Skeletal muscle tissue (tissue), 4 donors: ENCODE results near the gene USP35. TPM values are rescaled to one million over a fixed set of nuclear protein-coding genes. Genes with fewer than 3 reads are reported as not detected.
"Not testable (repeated sequence)": the region's sequence is repeated elsewhere in the genome, so short reads cannot be mapped to it uniquely, and the experiment has no call there.

Experiments
- H3K27ac ChIP-seq: one replicate; pipeline ENCODE4 v1.7.0; 2013; ENCODE audit warnings: mild to moderate bottlenecking, low read depth, low read length, inconsistent platforms
- H3K27me3 ChIP-seq, 3 donors: one replicate each; pipeline ENCODE4 v1.7.0; 2013; ENCODE audit warnings: low read length in 3 of 3; ENCODE audit not compliant: control insufficient read depth in 3 of 3, insufficient read depth in 3 of 3
- H3K36me3 ChIP-seq, 3 donors: one replicate each; pipeline ENCODE4 v1.7.0; 2013; ENCODE audit warnings: low read length in 3 of 3; ENCODE audit not compliant: control insufficient read depth in 3 of 3, insufficient read depth in 3 of 3
- H3K4me1 ChIP-seq, 3 donors: one replicate each; pipeline ENCODE4 v1.7.0; 2013; ENCODE audit warnings: low read length in 3 of 3, mild to moderate bottlenecking in 3 of 3; ENCODE audit not compliant: control insufficient read depth in 3 of 3, insufficient read depth in 3 of 3
- H3K4me3 ChIP-seq, 3 donors: one replicate each; pipeline ENCODE4 v1.7.0; 2013; ENCODE audit warnings: low read length in 3 of 3
- H3K9ac ChIP-seq, 3 donors: one replicate each; pipeline ENCODE4 v1.7.0; 2013; ENCODE audit warnings: low read length in 3 of 3, mild to moderate bottlenecking in 3 of 3, moderate library complexity in 2 of 3, low read depth in 1 of 3
- H3K9me3 ChIP-seq, 3 donors: one replicate each; pipeline ENCODE4 v1.7.0; 2013; ENCODE audit warnings: low read length in 3 of 3; ENCODE audit not compliant: control insufficient read depth in 3 of 3
- total RNA-seq: library from RNA; depleted of rRNA; stranded (reverse); fragments of >200 nt; gene quantifications from one replicate; pipeline ENCODE4 v1.2.3, GENCODE V29; 2014
- donor health status: Osteomylitis.

USP35 gene
- total RNA-seq, 1 donor from 2014 or later, result 4.7 TPM

DNA sequence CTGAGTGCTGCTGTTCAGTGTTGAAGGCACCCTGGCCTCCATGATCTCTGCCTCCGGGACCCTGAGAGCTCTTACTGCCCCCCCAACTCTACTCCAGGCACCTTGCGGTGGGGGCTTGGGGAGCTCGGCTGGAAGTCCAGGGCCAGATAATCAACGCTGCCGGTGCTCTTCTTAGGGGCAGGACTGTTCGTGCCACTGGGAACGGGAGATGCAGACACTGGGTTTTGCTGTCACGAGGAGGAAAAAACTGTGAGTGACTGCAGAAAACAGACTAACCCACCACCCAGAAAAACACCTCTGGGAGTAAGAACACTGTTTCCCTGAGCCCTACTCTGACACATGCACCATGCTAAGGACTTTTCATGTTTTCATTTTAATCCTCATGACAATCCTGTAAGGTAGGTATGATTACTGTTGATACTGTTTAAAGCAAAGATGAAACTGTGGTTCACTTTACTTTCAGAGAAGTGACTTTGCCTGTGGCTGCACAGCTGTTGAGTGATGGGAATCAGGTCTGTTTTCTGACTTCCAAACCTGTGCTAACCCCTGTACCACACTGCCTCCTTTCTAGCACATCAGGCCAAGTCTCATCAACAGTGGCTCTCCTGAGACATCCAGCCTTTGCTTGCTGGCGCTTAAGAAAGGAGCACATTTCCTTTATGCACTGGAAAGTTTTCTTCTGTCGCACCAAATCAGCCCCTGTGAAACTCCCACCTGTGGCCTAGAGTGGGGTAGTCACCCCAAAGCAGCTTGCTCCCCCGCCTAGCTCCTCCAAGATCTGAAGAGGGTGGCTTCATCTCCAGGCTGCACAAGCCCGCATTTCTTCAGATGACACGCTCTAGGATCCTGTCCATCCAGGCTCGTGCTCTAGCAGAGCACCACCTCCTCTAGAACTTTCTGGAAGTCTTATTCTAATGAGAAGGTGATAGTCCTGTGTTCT is 31.8 kb downstream of the USP35 start:
- H3K9ac ChIP-seq, result no peak overlapping the region
- no peaks in the 10 kb centered on the region for H3K27me3 ChIP-seq
- H3K9me3 ChIP-seq, result no peaks in the 10 kb centered on the region
- no peak overlapping the region for H3K4me3 ChIP-seq
- H3K27ac ChIP-seq, result no peak overlapping the region
- H3K4me1 ChIP-seq, result no peaks in the 10 kb centered on the region
- H3K36me3 ChIP-seq, result peaks cover 54 to 66% (median 57%) of the 10 kb centered on the region in 3 donors

DNA sequence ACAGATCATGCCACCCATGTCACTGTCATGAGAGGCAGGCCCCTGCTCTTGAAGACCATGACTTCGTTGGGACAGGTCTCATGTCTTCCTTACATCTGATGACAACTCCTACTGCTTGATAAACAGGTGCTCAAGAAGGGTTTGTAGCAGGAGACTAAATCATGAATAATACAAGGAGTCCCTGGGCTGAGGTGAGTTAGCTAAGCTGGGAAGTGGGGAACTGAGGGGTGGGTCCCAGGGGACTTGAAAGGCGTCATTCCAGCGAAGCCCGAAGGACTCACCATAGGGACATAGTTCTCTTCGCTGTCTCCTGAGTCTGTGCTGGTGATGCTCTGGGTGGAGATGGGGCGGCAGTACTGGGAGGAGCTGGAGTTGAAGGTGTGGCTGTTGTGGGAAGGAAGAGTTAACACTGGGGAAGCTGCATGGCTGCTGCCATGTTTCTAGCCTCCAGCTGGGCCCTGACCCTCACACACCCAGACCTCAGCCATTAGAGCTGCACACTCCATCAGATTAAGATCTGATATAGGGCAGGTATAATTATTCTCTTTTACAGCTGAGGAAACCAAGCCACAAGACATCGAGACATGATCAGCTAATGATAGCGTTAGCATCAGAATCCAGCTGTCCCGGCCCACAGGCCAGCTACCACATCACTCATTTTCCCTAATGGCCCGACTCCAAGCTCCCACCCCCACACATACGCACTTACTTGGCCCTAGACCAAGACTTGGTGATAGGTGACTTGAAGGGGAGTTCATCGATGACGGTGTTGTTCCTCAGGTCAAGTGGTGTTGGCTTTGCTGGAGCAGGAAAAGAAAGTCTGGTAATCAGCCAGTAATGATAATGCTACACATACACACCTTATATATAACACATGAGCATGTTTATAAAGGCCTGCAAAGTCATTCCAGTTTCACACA is 32.9 kb downstream of the USP35 start:
- Histone ChIP-seq H3K9me3 (no peaks in the 10 kb centered on the region), H3K4me3 (no peak overlapping the region), H3K27me3 (no peaks in the 10 kb centered on the region), H3K36me3 (peaks cover 47 to 68% (median 65%) of the 10 kb centered on the region in 3 donors), H3K27ac (no peak overlapping the region), H3K9ac (no peak overlapping the region), H3K4me1 (no peaks in the 10 kb centered on the region)

DNA sequence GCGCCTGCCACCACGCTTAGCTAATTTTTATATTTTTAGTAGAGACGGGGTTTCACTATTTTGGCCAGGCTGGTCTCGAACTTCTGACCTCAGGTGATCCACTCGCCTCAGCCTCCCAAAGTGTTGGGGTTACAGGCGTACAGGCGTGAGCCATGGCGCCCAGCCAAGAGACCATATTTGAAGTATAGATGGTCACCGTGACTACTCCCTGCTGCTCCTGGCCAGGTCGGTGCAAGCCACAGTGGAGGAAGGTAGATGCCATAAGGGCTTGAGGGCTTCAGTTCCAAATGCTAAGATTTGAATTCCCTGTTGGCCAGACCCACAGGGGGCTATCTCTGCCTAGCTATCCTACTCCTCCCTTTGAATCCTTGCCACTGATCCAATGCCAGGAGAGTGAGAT is 34.0 kb downstream of the USP35 start:
- H3K9ac ChIP-seq, H3K9me3 ChIP-seq, H3K27me3 ChIP-seq, H3K27ac ChIP-seq, H3K4me1 ChIP-seq, H3K4me3 ChIP-seq: not testable (repeated sequence)
- H3K36me3 ChIP-seq, result peaks cover 44 to 64% (median 64%) of the 10 kb centered on the region in 3 donors

DNA sequence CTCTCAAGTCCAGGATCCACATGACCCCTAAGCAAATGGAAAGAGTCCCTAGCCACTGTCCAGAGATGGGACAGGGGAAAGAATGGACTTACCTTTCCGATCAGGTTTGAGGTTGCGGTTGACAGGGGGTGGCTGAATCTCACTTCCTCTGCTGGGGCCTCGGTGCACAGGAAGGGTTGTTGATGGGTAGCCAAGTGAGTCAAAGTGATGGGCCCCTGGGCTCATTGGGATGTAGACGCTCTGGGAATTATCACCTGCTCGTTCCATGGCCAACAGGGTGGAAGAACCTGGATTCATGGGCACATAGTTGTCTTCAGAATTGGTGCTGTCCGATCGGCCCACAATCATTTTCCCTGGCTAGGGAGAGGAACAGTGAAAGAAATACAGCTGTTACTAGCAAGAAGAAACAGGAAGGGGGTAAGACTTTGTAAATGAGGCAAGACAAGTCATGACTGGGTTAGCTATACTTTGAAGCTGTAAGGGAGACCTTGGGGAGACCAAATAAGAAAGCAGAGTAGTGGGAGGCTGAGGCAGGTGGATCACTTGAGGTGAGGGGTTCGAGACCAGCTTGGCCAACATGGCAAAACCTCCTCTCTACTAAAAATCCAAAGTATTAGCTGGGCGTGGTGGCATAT is 34.7 kb downstream of the USP35 start:
- H3K9me3 ChIP-seq, result no peaks in the 10 kb centered on the region
- no peak overlapping the region for H3K27ac ChIP-seq
- peaks cover 39 to 63% (median 58%) of the 10 kb centered on the region in 3 donors for H3K36me3 ChIP-seq
- no peaks in the 10 kb centered on the region for H3K27me3 ChIP-seq
- no peak overlapping the region for H3K9ac ChIP-seq
- H3K4me1 ChIP-seq, result no peaks in the 10 kb centered on the region
- H3K4me3 ChIP-seq, result no peak overlapping the region

DNA sequence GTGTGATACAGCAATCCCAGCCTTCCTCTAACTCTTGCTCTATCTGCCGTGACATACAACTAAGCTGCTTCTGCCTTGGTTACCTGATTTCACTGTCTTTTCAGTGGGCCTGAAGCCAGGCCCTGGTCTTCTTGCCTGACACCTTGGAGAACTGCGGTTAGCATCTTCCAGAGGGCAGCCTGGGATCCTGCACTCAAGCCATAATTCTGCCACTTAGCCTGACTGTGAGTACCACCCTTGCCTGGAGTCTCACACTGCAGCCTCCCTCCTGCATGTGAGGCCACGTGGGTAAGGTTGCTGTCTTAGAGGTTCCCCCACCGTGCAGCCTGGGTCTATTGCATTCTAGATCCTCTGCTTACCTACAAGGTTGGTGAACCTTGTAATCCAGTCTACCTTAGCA is 35.8 kb downstream of the USP35 start:
- H3K9ac ChIP-seq, result no peak overlapping the region
- H3K27me3 ChIP-seq, result no peaks in the 10 kb centered on the region
- H3K4me1 ChIP-seq, result no peaks in the 10 kb centered on the region
- no peak overlapping the region for H3K27ac ChIP-seq
- H3K36me3 ChIP-seq, result peaks cover 31 to 52% (median 49%) of the 10 kb centered on the region in 3 donors
- no peak overlapping the region for H3K4me3 ChIP-seq
- H3K9me3 ChIP-seq, result no peaks in the 10 kb centered on the region

DNA sequence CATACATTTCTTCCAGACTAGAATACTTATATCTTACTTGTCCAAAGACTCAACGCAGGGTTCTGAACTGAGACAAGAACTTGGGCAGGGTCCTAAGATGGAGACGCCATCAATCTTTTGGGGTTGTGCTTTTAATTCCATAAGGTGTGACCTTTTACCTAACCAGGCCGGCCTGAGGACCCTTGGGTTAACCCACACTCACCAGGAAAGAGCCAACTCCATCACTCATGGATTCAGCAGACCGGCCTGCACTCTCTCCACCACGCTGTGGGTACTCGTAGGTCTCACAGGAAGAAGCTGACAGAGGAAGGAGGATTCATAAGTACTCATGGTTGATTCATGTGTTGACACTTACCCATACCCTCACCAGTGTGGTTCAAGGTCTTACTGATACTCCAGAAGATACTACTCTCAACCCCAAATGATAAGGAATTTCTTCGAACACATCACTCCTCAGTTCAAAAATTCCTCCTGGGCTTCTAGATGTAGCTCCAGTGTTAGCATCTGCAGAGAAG is 36.2 kb downstream of the USP35 start:
- Histone ChIP-seq H3K9me3 (no peaks in the 10 kb centered on the region), H3K36me3 (peaks cover 27 to 48% (median 45%) of the 10 kb centered on the region in 3 donors), H3K9ac (no peak overlapping the region), H3K4me1 (no peaks in the 10 kb centered on the region), H3K27ac (no peak overlapping the region), H3K27me3 (no peaks in the 10 kb centered on the region), H3K4me3 (no peak overlapping the region)

DNA sequence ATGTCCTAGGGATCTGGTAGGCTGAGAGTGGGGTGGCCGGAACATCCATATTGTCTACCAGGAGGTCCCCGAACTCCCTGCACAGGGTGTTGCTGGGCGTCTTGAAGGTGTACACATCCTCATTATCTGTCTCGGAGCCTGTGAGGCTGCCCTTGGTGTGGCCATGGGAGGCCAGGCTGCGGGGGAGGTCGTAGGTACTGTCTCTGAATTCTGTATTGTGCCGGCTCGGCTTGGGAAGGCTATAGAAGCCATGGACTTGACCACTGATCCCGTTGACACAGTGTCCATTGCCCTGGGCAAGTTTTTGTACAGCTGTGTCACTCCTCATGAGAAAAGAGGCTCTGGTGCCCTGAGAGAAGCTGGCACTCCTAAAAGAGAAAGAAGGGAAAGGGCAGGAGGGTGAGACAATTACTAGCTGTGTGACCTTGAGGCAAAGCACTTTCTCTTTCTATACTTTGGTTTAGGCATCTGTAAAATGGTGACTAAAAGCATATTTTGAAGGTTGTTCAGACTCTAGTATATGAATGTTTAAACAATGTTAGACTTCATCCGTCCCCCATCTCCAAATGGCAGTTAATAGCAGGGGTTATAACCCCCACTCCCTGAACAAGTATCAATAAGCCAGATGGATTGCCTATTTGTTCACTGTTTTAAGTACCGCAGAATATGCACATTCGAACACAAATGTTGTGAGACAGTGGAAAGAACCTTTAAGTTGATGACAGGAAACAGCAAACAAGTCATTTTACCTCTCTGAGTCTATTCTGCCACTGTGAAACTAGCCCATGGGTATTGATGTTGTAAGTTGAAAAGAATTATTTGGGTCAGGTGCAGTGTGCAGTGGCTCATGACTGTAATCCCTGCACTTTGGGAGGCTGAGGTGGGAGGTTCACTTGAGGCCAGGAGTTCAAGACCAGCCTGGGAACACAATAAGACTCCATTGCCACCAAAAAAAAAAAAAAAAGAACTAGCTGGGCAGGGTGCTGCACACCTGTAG is 38.3 kb downstream of the USP35 start:
- Histone ChIP-seq H3K9me3 (no peaks in the 10 kb centered on the region), H3K36me3 (peaks cover 16 to 29% (median 28%) of the 10 kb centered on the region in 3 donors), H3K27ac (no peak overlapping the region), H3K27me3 (no peaks in the 10 kb centered on the region), H3K4me3 (no peak overlapping the region), H3K4me1 (peaks cover 2 to 17% (median 7%) of the 10 kb centered on the region in 3 donors), H3K9ac (no peak overlapping the region)

DNA sequence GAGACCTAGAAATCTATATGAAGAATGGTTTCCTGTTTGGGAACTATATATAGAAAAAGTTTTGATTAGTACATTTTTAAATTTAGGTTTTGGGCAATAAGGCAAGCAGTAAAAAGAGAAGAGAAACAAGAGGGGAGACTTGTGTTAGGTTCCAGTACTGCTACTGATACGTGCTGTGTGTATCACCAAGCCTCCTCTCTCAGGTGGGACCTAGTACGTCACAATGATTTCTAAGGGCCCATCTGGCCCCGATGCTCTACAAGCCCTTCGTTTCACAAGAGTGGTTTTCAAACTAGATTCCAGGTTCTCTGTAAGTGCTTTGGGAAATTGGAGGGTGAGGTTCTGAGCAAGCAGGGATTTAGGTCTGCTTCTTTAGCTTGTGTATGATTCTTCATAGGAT is 39.2 kb downstream of the USP35 start:
- Histone ChIP-seq H3K27me3 (no peaks in the 10 kb centered on the region), H3K36me3 (peaks cover 15 to 28% (median 26%) of the 10 kb centered on the region in 3 donors), H3K9ac (no peak overlapping the region), H3K4me3 (no peak overlapping the region), H3K27ac (no peak overlapping the region), H3K9me3 (no peaks in the 10 kb centered on the region), H3K4me1 (peaks cover 11 to 25% (median 15%) of the 10 kb centered on the region in 3 donors)

DNA sequence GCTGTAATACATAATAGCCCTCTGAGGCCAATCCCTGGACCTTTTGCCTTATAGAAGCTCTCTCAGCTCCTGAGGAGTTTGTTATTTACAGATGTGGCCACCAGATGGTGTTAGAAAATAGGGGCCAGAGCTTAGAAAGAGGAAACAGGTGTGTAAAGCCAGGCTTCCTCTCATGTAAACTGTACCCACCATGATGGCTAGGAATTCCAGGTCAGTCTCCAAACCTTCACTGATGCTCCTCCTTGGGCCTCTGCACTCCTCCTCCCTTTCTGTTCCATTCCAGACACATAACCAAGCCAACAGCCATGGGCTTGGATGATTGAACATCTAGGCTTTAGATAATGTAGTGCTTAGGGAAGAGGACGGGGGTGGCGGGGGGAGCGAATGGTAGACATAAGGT is 39.7 kb downstream of the USP35 start:
- Histone ChIP-seq H3K27ac (no peak overlapping the region), H3K4me3 (no peak overlapping the region), H3K36me3 (peaks cover 15 to 26% (median 21%) of the 10 kb centered on the region in 3 donors), H3K4me1 (peaks cover 14 to 25% (median 15%) of the 10 kb centered on the region in 3 donors), H3K9ac (no peak overlapping the region), H3K27me3 (no peaks in the 10 kb centered on the region), H3K9me3 (no peaks in the 10 kb centered on the region)
